Kidney (tissue), 14 donors: Measurements from ENCODE around the gene CLMN. TPM values are rescaled to one million over a fixed set of nuclear protein-coding genes. Genes with fewer than 3 reads are reported as not detected.

Source experiments
- DNase-seq, 5 donors: peaks; one replicate each; pipeline ENCODE4 v3.0.0-alpha.2; 2013 to 2020
- FAIRE-seq: peaks from 2 replicates; lab custom pipeline; 2012; peaks lifted over from hg19 to GRCh38; lab: Jason Lieb, UNC
- H3K27ac ChIP-seq, 2 donors: one replicate each; pipeline ENCODE4 v1.7.0; 2013; ENCODE audit warnings: low read depth in 2 of 2, low read length in 2 of 2, inconsistent platforms in 1 of 2
- H3K27me3 ChIP-seq: one replicate; pipeline ENCODE4 v1.7.1; 2013; ENCODE audit warnings: low read length, inconsistent platforms; ENCODE audit not compliant: control insufficient read depth, insufficient read depth
- H3K36me3 ChIP-seq, 3 donors: one replicate each; pipeline versions ENCODE4 v1.7.0 to v1.7.1; 2013; ENCODE audit warnings: low read length in 3 of 3, control low read depth in 1 of 3, inconsistent platforms in 1 of 3; ENCODE audit not compliant: insufficient read depth in 3 of 3, control insufficient read depth in 2 of 3
- H3K4me1 ChIP-seq, 3 donors: one replicate each; pipeline versions ENCODE4 v1.7.0 to v1.7.1; 2013; ENCODE audit warnings: low read length in 3 of 3, inconsistent platforms in 1 of 3, low read depth in 1 of 3; ENCODE audit not compliant: control insufficient read depth in 2 of 3, insufficient read depth in 2 of 3
- H3K4me3 ChIP-seq, 3 donors: one replicate each; pipeline versions ENCODE4 v1.7.0 to v1.8.1; 2013; ENCODE audit warnings: low read length in 3 of 3, control low read depth in 1 of 3, inconsistent platforms in 1 of 3
- H3K9ac ChIP-seq, 3 donors: one replicate each; pipeline versions ENCODE4 v1.7.0 to v1.7.1; 2013; ENCODE audit warnings: low read length in 3 of 3, control low read depth in 1 of 3, inconsistent platforms in 1 of 3
- H3K9me3 ChIP-seq, 3 donors: one replicate each; pipeline versions ENCODE4 v1.7.0 to v1.7.1; 2013; ENCODE audit warnings: low read length in 3 of 3, control low read depth in 1 of 3, inconsistent platforms in 1 of 3; ENCODE audit not compliant: control insufficient read depth in 2 of 3, insufficient read depth in 1 of 3
- intact Hi-C: fragments of 100-400 bp; cut with DNase I; formaldehyde crosslinking; loops from one replicate; pipeline ENCODE4 v1.11.1; 2022
- polyA plus RNA-seq: library from polyadenylated mRNA; stranded (reverse); fragments of 350-450 nt; fragmentation: Illumina TruSeq; extraction: RNeasy Lipid Tissue Mini Kit (QIAGEN cat#74804); gene quantifications from one replicate; pipeline ENCODE4 v1.2.3, GENCODE V29; 2014; ENCODE audit warnings: low read depth, low replicate concordance; ENCODE audit not compliant: insufficient read depth
- total RNA-seq: library from RNA; stranded (reverse); fragmentation: NEBNext Ultra II Directional; extraction: Animal tissue kit (Norgen Biotek cat#: 25700); gene quantifications from one replicate; pipeline ENCODE4 v1.2.1, GENCODE V29; 2021
- TF ChIP-seq, protein P1 (sequence below): IDR thresholded peaks from 3 replicates; pipeline ENCODE4 v1.5.1; 2012; ENCODE audit warnings: mild to moderate bottlenecking, moderate library complexity, borderline replicate concordance; ENCODE audit not compliant: insufficient read depth; ENCODE audit errors: extremely low read depth
- donor health status: control.
- donor health status: control.
- donor health status: control.
- donor health status: control.
- donor health status: control.
- donor health status: DM: yes; HTN: yes; CAD: no.
- donor health status: Normal renal cell carcinoma (clear cell type).

The CLMN gene
- total and polyA plus RNA-seq, 2 donors from 2014 or later, result 33.1 to 151 TPM

GRCh38 chr14:95137164-95137803, 182.4 kb downstream of the CLMN start:
- peak overlapping the region in 1 of 2 donors; percentile 59 for H3K27ac ChIP-seq
- DNase-seq, result no peak
- no peak overlapping the region for H3K4me3 ChIP-seq
- H3K36me3 ChIP-seq, result peaks cover 0 to 3% (median 0%) of the 10 kb centered on the region in 3 donors
- H3K27me3 ChIP-seq, result no peaks in the 10 kb centered on the region
- no peak overlapping the region for H3K9ac ChIP-seq
- no peak for FAIRE-seq
- peaks cover 0 to 23% (median 8%) of the 10 kb centered on the region in 3 donors for H3K4me1 ChIP-seq
- no peaks in the 10 kb centered on the region for H3K9me3 ChIP-seq
- TF ChIP-seq, protein P1, sequence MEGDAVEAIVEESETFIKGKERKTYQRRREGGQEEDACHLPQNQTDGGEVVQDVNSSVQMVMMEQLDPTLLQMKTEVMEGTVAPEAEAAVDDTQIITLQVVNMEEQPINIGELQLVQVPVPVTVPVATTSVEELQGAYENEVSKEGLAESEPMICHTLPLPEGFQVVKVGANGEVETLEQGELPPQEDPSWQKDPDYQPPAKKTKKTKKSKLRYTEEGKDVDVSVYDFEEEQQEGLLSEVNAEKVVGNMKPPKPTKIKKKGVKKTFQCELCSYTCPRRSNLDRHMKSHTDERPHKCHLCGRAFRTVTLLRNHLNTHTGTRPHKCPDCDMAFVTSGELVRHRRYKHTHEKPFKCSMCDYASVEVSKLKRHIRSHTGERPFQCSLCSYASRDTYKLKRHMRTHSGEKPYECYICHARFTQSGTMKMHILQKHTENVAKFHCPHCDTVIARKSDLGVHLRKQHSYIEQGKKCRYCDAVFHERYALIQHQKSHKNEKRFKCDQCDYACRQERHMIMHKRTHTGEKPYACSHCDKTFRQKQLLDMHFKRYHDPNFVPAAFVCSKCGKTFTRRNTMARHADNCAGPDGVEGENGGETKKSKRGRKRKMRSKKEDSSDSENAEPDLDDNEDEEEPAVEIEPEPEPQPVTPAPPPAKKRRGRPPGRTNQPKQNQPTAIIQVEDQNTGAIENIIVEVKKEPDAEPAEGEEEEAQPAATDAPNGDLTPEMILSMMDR, result no peak
- intact Hi-C loops, result no loop called here

DNA sequence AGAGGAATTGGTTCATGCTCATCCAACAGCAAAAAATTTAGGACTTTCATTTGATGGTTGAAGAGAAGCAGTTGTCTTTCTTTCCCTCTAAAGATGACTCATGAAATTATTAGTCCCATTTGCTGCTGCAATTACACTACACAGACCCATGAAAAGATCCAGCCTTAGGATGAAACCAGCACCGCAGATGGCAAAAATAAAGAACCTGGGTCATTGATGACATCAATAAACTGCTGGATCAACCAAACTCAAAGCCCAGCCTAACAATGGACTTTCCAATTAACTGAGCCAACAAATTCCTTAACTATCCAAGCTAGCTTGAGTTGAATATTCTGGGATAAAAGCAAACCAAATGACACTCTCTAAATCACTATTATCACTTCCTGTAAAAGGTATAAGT, 183.1 kb downstream of the CLMN start:
- Histone ChIP-seq H3K27ac (no peak overlapping the region), H3K4me3 (no peak overlapping the region), H3K9ac (no peak overlapping the region), H3K4me1 (peaks cover 0 to 22% (median 8%) of the 10 kb centered on the region in 3 donors), H3K9me3 (no peaks in the 10 kb centered on the region), H3K27me3 (no peaks in the 10 kb centered on the region), H3K36me3 (peaks cover 0 to 3% (median 0%) of the 10 kb centered on the region in 3 donors)
- intact Hi-C loops, result no loop called here
- TF ChIP-seq, protein P1, result no peak
- FAIRE-seq (no peak), DNase-seq (no peak)

DNA sequence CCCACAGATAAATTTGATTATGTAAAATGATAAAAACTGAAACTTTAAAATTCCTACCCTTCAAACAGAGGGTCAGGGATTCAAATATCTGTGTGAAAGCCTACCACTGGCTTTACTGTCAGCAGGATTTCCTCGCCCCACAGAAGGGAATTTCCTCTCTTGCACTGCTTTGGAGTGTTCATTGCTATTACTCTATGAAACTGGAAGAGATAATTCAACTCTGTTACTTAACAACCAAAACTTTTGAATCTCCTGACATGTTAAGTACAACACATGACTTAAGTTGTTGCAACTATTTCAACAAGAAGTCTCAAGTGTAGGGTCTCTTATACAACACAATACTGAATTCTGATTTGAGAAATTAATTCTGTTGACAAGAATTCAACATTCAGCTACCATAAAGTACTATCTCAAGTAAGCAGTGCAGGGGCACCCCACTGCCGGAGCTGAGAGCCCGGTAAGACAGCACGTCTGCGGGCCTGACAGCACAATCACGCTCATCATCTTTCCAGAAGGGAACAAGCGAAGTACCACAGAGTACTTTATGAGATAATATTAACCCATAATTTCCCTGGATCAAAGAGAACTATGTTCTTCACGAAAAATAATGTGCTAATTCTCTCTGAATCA, 185.3 kb downstream of the CLMN start:
- TF ChIP-seq, protein P1, result no peak
- H3K4me1 ChIP-seq, result peaks cover 0 to 8% (median 7%) of the 10 kb centered on the region in 3 donors
- H3K27ac ChIP-seq, result no peak overlapping the region
- H3K9ac ChIP-seq, result no peak overlapping the region
- peaks cover 0 to 5% (median 4%) of the 10 kb centered on the region in 3 donors for H3K36me3 ChIP-seq
- no peaks in the 10 kb centered on the region for H3K9me3 ChIP-seq
- H3K27me3 ChIP-seq, result no peaks in the 10 kb centered on the region
- H3K4me3 ChIP-seq, result no peak overlapping the region
- intact Hi-C loops, result no loop called here
- FAIRE-seq (no peak), DNase-seq (no peak)
